Measurements from ENCODE around the gene ZSWIM4. TPM values are rescaled to one million over a fixed set of nuclear protein-coding genes. Genes with fewer than 3 reads are reported as not detected.

The ZSWIM4 gene
- total RNA-seq, 1 donor from 2014 or later: 13.5 TPM

- H3K4me3 ChIP-seq (ENCODE audit: low read depth, low read length): no peak overlapping the region
- TF ChIP-seq, protein P1, sequence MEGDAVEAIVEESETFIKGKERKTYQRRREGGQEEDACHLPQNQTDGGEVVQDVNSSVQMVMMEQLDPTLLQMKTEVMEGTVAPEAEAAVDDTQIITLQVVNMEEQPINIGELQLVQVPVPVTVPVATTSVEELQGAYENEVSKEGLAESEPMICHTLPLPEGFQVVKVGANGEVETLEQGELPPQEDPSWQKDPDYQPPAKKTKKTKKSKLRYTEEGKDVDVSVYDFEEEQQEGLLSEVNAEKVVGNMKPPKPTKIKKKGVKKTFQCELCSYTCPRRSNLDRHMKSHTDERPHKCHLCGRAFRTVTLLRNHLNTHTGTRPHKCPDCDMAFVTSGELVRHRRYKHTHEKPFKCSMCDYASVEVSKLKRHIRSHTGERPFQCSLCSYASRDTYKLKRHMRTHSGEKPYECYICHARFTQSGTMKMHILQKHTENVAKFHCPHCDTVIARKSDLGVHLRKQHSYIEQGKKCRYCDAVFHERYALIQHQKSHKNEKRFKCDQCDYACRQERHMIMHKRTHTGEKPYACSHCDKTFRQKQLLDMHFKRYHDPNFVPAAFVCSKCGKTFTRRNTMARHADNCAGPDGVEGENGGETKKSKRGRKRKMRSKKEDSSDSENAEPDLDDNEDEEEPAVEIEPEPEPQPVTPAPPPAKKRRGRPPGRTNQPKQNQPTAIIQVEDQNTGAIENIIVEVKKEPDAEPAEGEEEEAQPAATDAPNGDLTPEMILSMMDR (conservative IDR thresholded peaks at IDR 0.05; ENCODE audit: low read depth, low read length): no peak
- DNase-seq (ENCODE audit: low read depth): no peak
Measured at GRCh38 chr19:13812544-13812943, 17.3 kb downstream of the ZSWIM4 start.

DNA sequence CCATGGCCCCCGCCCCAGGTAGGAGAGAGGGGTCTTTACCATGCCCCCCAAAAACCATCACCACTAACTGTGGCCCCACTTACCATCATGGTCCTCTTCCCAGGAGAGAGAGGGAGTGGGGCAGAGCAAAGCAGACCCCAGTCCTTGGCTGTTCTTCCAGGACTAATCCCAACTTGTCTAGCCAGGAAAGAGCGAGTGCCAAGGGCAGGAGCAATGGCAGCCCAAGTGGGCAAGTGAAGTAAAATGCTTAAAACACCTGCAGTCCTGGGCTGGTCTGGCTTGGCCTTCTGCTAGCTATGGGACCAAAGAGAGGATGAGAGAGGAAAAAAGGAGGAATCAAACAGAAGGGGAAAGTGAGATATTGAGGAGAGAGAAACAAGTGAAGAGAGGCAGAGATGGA, 17.9 kb downstream of the ZSWIM4 start:
- TF ChIP-seq, protein P1 (conservative IDR thresholded peaks at IDR 0.05; ENCODE audit: low read depth, low read length): no peak
- H3K4me3 ChIP-seq (ENCODE audit: low read depth, low read length): no peak overlapping the region

DNA sequence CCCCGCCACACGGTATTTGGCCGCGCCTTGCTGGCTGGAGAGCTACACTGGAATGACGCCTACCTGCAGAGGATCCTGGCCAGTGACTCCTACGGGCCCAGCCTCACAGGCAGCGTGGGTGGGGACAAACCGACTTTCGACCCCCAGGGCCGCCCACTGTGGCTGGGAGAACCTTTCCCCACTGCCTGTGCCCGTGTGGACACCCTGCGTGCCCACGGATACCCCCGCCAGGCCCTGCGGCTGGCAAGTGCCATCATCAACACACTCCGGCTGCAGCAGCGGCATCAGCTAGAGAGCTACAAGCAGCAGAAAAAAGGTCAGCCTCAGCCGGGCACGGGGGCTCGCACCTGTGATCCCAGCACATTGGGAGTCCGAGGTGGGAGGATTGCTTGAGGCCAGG, 19.3 kb downstream of the ZSWIM4 start:
- H3K4me3 ChIP-seq (ENCODE audit: low read depth, low read length): no peak overlapping the region
- TF ChIP-seq, protein P1 (conservative IDR thresholded peaks at IDR 0.05; ENCODE audit: low read depth, low read length): no peak
- DNase-seq (ENCODE audit: low read depth): no peak

More for the DNA sequence above, 17.9 kb downstream of the ZSWIM4 start:
- DNase-seq (ENCODE audit: low read depth): no peak

DNA sequence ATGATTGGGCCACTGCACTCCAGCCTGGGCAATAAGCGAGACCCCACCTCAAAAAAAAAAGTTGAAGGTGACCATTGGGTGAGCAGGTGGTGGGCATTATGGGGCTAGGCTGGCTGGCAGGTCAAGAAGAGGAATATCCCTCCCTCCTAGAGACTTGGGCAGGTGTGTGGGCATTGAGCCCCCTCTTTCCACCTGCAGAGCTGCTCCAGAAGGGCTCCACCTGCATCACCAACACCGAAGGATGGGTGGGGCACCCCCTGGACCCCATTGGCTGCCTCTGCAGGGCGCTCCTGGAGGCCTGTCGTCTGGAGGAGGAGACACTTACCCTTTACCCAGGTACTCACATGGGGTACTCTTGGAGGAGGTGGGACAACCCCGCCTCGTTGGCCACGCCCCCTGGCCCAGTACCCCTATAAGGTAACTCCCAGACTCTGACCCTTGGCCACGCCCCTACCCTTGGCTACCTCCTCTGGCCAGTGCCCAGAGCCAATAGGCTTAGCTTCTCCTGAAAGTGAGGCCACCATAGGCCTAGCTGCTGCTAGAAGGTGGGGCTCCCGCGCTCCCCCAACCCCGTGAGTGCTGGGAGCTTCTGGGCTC, 21.9 kb downstream of the ZSWIM4 start:
- H3K4me3 ChIP-seq (ENCODE audit: low read depth, low read length): no peak overlapping the region
- TF ChIP-seq, protein P1 (conservative IDR thresholded peaks at IDR 0.05; ENCODE audit: low read depth, low read length): no peak
- no peak for DNase-seq (ENCODE audit: low read depth)

DNA sequence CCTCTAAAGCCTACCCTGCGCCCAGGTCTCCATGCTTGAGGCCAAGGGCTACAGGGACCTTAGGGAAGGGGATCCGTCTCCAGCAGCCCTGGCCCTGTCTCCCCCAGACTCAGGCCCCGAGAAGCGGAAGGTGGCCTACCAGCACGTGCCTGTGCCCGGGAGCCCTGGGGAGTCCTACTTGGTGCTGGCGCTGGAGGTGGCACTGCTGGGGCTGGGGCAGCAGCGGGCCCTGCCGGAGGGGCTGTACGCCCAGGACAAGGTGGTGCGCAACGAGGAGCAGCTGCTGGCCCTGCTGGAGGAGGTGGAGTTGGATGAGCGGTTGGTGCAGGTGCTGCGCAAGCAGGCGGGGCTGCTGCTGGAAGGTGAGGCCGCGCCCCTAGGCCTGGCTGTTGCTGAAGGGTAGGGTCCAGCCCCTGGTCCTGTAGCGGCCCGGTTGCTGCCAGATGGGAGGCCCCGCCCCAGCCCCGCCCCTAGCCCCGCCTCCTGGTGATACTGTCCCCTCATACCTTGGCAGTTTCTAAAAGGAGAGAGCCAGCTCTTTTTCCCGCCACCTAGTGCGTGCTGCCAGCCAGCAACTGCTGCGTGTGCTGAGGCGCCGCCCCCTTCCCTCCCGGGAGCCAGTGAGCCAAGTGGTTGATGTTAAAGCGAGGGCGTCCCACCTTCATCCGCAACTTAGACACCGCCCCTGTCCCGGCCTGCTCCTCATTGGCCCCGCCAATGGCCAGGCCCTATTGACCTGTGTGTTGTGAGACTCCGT, 22.6 kb downstream of the ZSWIM4 start:
- H3K4me3 ChIP-seq (ENCODE audit: low read depth, low read length): no peak overlapping the region
- DNase-seq (ENCODE audit: low read depth): no peak
- TF ChIP-seq, protein P1 (conservative IDR thresholded peaks at IDR 0.05; ENCODE audit: low read depth, low read length): no peak

- TF ChIP-seq, protein P1 (conservative IDR thresholded peaks at IDR 0.05; ENCODE audit: low read depth, low read length): no peak
- DNase-seq (ENCODE audit: low read depth): no peak
- no peak overlapping the region for H3K4me3 ChIP-seq (ENCODE audit: low read depth, low read length)
Measured at GRCh38 chr19:13819238-13819637, 24.0 kb downstream of the ZSWIM4 start.
